OCI-LY3 (cell line): Measurements from ENCODE around the gene GPATCH11.

Experiments used
- H2AFZ ChIP-seq: fragments of 200-600, 300-600 bp; shearing (Covaris generic); 2 replicates; pipeline ENCODE4 v1.6.0; 2014; ENCODE audit warnings: antibody characterized with exemption, low read depth, low read length
- H3K27ac ChIP-seq: fragments of 200-600, 300-600 bp; sonication (generic); 2 replicates; pipeline ENCODE4 v1.5.1; 2014; ENCODE audit warnings: mild to moderate bottlenecking, low read length, moderate library complexity, mixed read lengths
- H3K27me3 ChIP-seq: fragments of 200-600, 300-600 bp; sonication (generic); 2 replicates; pipeline ENCODE4 v1.6.1; 2014; ENCODE audit warnings: low read depth, low read length, mixed read lengths
- H3K36me3 ChIP-seq: fragments of 200-600, 300-600 bp; sonication (generic); replicated peaks from 2 replicates; pipeline ENCODE3; 2014; ENCODE audit warnings: low read depth, low read length, mixed read lengths
- H3K4me1 ChIP-seq: fragments of 300-600, 200-600 bp; sonication (generic); 2 replicates; pipeline ENCODE4 v1.6.1; 2014; ENCODE audit warnings: low read length, mixed read lengths
- H3K4me2 ChIP-seq: fragments of 200-600, 300-600 bp; sonication (generic); 2 replicates; pipeline ENCODE4 v1.6.1; 2014; ENCODE audit warnings: low read length, mixed read lengths
- H3K4me3 ChIP-seq: fragments of 300-600, 200-600 bp; sonication (generic); 2 replicates; pipeline ENCODE4 v1.5.1; 2014; ENCODE audit warnings: antibody characterized with exemption, mild to moderate bottlenecking, low read length, moderate library complexity
- H3K79me2 ChIP-seq: fragments of 300-600, 200-600 bp; shearing (Covaris generic); 2 replicates; pipeline ENCODE4 v1.6.1; 2014; ENCODE audit warnings: mild to moderate bottlenecking, low read length, mixed read lengths
- H3K9ac ChIP-seq: fragments of 300-600, 200-600 bp; shearing (Covaris generic); 2 replicates; pipeline ENCODE4 v1.6.0; 2014; ENCODE audit warnings: mild to moderate bottlenecking, low read length, moderate library complexity
- H3K9me3 ChIP-seq: fragments of 200-600, 300-600 bp; shearing (Covaris generic); 2 replicates; pipeline ENCODE4 v1.6.1; 2014; ENCODE audit warnings: low read length, mixed read lengths; ENCODE audit not compliant: insufficient read depth
- H4K20me1 ChIP-seq: fragments of 200-600, 300-600 bp; sonication (generic); 2 replicates; pipeline ENCODE4 v1.6.1; 2016; ENCODE audit warnings: low read length, mixed read lengths; ENCODE audit not compliant: insufficient read depth
- EZH2phosphoT487 ChIP-seq: fragments of 200-600 bp; shearing (Covaris generic); IDR thresholded peaks from 2 replicates; pipeline ENCODE4 v1.6.1; 2018; ENCODE audit warnings: antibody characterized with exemption, mixed run types, low read depth
- TF ChIP-seq, protein P1 (sequence below): fragments of 200-600, 300-600 bp; sonication (generic); IDR thresholded peaks from 2 replicates; pipeline ENCODE4 v1.5.1; 2014; ENCODE audit warnings: antibody characterized with exemption, low read length, low read depth

The GPATCH11 gene

DNA sequence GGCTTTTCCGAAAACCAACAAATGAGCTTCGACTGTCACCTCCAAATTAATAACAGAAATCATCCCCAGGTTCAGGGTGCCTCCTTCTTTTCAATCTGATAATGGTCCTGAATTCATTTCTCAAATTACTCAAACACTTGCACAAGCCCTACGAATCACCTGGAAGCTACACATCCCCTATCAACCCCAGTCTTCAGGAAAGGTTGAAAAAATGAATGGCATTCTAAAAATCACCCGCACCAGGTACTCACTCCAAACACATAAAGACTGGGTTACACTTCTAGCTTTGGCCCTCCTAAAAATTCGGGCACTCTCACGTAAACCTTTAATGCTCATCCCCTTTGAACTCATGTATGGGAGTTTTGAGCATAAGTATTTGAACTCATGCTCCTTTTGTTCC is 48.6 kb downstream of the GPATCH11 start:
- no peak overlapping the region for H2AFZ ChIP-seq
- TF ChIP-seq EZH2phosphoT487 = no peak
- TF ChIP-seq, protein P1, sequence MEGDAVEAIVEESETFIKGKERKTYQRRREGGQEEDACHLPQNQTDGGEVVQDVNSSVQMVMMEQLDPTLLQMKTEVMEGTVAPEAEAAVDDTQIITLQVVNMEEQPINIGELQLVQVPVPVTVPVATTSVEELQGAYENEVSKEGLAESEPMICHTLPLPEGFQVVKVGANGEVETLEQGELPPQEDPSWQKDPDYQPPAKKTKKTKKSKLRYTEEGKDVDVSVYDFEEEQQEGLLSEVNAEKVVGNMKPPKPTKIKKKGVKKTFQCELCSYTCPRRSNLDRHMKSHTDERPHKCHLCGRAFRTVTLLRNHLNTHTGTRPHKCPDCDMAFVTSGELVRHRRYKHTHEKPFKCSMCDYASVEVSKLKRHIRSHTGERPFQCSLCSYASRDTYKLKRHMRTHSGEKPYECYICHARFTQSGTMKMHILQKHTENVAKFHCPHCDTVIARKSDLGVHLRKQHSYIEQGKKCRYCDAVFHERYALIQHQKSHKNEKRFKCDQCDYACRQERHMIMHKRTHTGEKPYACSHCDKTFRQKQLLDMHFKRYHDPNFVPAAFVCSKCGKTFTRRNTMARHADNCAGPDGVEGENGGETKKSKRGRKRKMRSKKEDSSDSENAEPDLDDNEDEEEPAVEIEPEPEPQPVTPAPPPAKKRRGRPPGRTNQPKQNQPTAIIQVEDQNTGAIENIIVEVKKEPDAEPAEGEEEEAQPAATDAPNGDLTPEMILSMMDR = no peak
- no peaks in the 10 kb centered on the region for H3K4me1 ChIP-seq
- H4K20me1 ChIP-seq = no peaks in the 10 kb centered on the region
- no peak overlapping the region for H3K27ac ChIP-seq
- no peaks in the 10 kb centered on the region for H3K27me3 ChIP-seq
- no peak overlapping the region for H3K9ac ChIP-seq
- peaks cover 38% of the 10 kb centered on the region for H3K36me3 ChIP-seq
- H3K4me3 ChIP-seq = no peak overlapping the region
- no peaks in the 10 kb centered on the region for H3K79me2 ChIP-seq
- no peaks in the 10 kb centered on the region for H3K9me3 ChIP-seq
- no peak overlapping the region for H3K4me2 ChIP-seq

DNA sequence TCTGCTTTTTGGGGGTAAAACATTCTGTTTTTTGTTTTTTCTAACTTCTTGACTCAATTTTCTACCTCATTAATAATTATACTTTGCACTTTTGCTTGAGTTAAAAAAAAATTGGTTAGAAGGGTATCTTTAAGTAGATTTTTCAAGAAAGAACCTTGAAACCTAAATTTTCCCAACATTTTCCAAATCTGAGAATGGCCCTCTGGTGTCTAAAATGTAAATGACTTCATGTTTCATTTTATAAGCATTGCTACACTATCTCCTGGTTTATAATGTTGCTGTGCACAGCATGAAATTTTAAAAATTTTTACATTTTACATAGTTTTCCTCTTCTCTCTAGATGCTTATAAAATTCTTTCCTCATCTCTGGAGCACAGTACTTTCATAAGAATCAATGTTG is 58.2 kb downstream of the GPATCH11 start:
- H3K4me2 ChIP-seq = no peak overlapping the region
- H3K4me3 ChIP-seq = no peak overlapping the region
- peaks cover 11% of the 10 kb centered on the region for H3K4me1 ChIP-seq
- peaks cover 24% of the 10 kb centered on the region for H3K36me3 ChIP-seq
- no peak overlapping the region for H3K9ac ChIP-seq
- H3K27me3 ChIP-seq = no peaks in the 10 kb centered on the region
- no peaks in the 10 kb centered on the region for H4K20me1 ChIP-seq
- H3K27ac ChIP-seq = no peak overlapping the region
- no peaks in the 10 kb centered on the region for H3K9me3 ChIP-seq
- no peaks in the 10 kb centered on the region for H3K79me2 ChIP-seq
- H2AFZ ChIP-seq = no peak overlapping the region
- TF ChIP-seq, protein P1 = no peak
- no peak for TF ChIP-seq EZH2phosphoT487

DNA sequence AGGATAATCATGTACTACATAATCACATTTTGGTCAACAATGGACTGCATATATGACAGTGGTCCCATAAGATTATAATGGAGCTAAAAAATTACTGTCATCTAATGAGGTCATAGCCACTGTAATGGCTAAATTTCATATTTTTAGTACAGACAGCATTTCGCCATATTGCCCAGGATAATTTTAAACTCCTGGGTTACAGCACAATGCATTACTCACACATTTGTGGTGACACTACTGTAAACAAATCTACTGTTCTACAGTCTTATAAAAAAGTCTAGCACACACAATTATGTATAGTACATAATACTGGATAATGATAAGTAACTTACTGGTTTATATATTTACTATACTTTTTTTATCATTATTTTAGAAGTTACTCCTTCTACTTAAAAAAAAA is 59.7 kb downstream of the GPATCH11 start:
- Histone ChIP-seq H3K9ac (no peak overlapping the region), H3K9me3 (no peaks in the 10 kb centered on the region), H4K20me1 (no peaks in the 10 kb centered on the region), H3K4me2 (no peak overlapping the region), H3K36me3 (peaks cover 29% of the 10 kb centered on the region), H3K4me3 (no peak overlapping the region), H3K79me2 (no peaks in the 10 kb centered on the region), H2AFZ (no peak overlapping the region), H3K27me3 (no peaks in the 10 kb centered on the region), H3K4me1 (peaks cover 11% of the 10 kb centered on the region), H3K27ac (no peak overlapping the region)
- TF ChIP-seq EZH2phosphoT487 = no peak
- TF ChIP-seq, protein P1 = no peak

DNA sequence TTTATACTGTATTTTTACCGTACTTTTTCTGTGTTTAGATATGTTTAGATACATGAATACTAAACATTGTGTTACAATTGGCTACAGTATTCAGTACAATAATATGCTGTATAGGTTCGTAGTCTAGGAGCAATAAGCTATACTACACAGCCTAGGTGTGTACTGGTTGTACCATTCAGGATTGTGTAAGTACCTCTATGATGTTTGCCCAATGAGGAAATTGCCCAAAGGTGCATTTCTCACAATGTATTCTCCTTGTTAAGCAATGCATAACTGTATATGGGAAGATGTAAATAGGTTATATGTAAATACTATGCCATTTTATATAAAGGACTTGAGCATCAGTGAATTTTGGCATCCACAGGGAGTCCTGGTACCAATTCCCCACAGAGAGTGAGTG is 61.7 kb downstream of the GPATCH11 start:
- peaks cover 23% of the 10 kb centered on the region for H3K36me3 ChIP-seq
- TF ChIP-seq, protein P1 = no peak
- TF ChIP-seq EZH2phosphoT487 = no peak
- peaks cover 1% of the 10 kb centered on the region; the same call in 1 of the 2 replicates for H3K79me2 ChIP-seq
- no peaks in the 10 kb centered on the region for H3K27me3 ChIP-seq
- no peak overlapping the region for H3K4me2 ChIP-seq
- H3K9ac ChIP-seq = no peak overlapping the region
- peaks cover 18% of the 10 kb centered on the region for H3K4me1 ChIP-seq
- no peak overlapping the region for H3K27ac ChIP-seq
- H4K20me1 ChIP-seq = no peaks in the 10 kb centered on the region
- no peak overlapping the region for H3K4me3 ChIP-seq
- no peak overlapping the region for H2AFZ ChIP-seq
- H3K9me3 ChIP-seq = no peaks in the 10 kb centered on the region
